ENCODE results near the gene COMP. TPM values are rescaled to one million over a fixed set of nuclear protein-coding genes. Genes with fewer than 3 reads are reported as not detected.
A peak's percentile ranks its signal among the peaks of the same experiment; 100 is the strongest.
"Not testable (repeated sequence)": the region's sequence is repeated elsewhere in the genome, so short reads cannot be mapped to it uniquely, and the experiment has no call there.

Gene COMP
- total and polyA plus RNA-seq, 9 donors = 0.88 to 96.3 (median 8.7) TPM

- DNase-seq = peak; percentile 98
- Histone ChIP-seq H3K27me3 (ENCODE audit: control insufficient read depth, insufficient read depth, low read length) (peaks cover 2% of the 10 kb centered on the region), H3K36me3 (ENCODE audit: control insufficient read depth, insufficient read depth, low read length) (peaks cover 21% of the 10 kb centered on the region), H3K4me3 (ENCODE audit: low read length) (peak within 1 kb of the TSS; percentile 84), H3K27ac (ENCODE audit: low read length) (peak within 1 kb of the TSS; percentile 51), H3K9me3 (replicated peaks; ENCODE audit: control insufficient read depth, low read depth, low read length) (peaks cover 6% of the 10 kb centered on the region), H3K4me1 (ENCODE audit: control insufficient read depth, insufficient read depth, low read length) (peaks cover 24% of the 10 kb centered on the region)
- under 1% methylated on average over 96 of the region's 96 CpGs for WGBS (ENCODE audit: insufficient coverage)
Measured at GRCh38 chr19:18831524-18832305, 40.6 kb upstream of the COMP start, which contains the start of gene UPF1. UPF1 (plus strand) TSS chr19:18831959; CDS start chr19:18832210, 251 bp downstream.

DNA sequence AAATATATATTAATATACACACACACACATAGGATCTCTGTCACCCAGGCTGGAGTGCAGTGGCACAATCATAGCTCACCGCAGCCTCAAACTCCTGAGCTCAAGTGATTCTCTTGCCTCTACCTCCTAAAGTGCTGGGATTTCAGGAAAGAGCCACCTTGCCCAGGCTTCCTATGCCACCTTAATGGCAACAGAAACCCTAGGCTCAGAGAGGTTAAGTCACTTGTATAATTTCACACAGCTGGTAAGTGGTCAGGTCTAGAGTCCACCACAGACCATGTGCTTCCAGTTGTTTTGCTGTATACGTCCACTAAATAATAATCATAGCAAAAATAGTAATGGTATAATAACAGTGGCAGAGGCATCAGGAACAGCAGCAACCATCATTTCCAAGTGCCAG lies 39.4 kb upstream of the COMP start:
- Histone ChIP-seq H3K27me3 (ENCODE audit: control insufficient read depth, insufficient read depth, low read length) (peaks cover 2% of the 10 kb centered on the region), H3K4me3 (ENCODE audit: low read length) (no peak overlapping the region), H3K9me3 (replicated peaks; ENCODE audit: control insufficient read depth, low read depth, low read length) (peaks cover 6% of the 10 kb centered on the region), H3K27ac (ENCODE audit: low read length) (no peak overlapping the region), H3K36me3 (ENCODE audit: control insufficient read depth, insufficient read depth, low read length) (peaks cover 17% of the 10 kb centered on the region), H3K4me1 (ENCODE audit: control insufficient read depth, insufficient read depth, low read length) (peaks cover 24% of the 10 kb centered on the region)
- 100% methylated on average over 1 of the region's 2 CpGs for WGBS (ENCODE audit: insufficient coverage)
- no peak for DNase-seq

GRCh38 chr19:18828786-18829185 lies 37.7 kb upstream of the COMP start:
- Histone ChIP-seq H3K27ac (ENCODE audit: low read length) (no peak overlapping the region), H3K9me3 (replicated peaks; ENCODE audit: control insufficient read depth, low read depth, low read length) (peaks cover 6% of the 10 kb centered on the region), H3K4me1 (ENCODE audit: control insufficient read depth, insufficient read depth, low read length) (peaks cover 16% of the 10 kb centered on the region), H3K27me3 (ENCODE audit: control insufficient read depth, insufficient read depth, low read length) (peaks cover 2% of the 10 kb centered on the region), H3K4me3 (ENCODE audit: low read length) (no peak overlapping the region), H3K36me3 (ENCODE audit: control insufficient read depth, insufficient read depth, low read length) (peaks cover 4% of the 10 kb centered on the region)
- 52% methylated on average over 5 of the region's 6 CpGs for WGBS (ENCODE audit: insufficient coverage)
- DNase-seq = no peak

DNA sequence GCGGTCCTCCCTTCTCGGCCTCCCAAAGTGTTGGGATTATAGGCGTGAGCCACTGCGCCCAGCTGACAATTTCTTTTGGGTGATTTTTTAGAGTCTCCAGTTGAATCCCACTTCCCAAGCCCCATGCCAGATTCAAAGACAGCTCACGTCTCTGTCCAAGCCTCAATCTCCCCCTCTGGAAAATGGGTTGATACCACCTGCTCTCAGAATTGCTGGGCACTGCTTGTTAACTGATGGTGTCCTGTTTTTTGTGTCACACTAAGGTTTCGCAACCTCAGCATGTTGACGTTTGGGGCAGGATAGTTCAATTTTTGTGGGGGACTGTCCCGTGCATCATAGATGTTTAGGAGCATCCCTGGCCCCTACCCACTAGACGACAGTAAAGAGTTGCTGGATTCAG lies 26.5 kb upstream of the COMP start:
- Histone ChIP-seq H3K27me3 (ENCODE audit: control insufficient read depth, insufficient read depth, low read length) (peaks cover 2% of the 10 kb centered on the region), H3K4me1 (ENCODE audit: control insufficient read depth, insufficient read depth, low read length) (peaks cover 6% of the 10 kb centered on the region), H3K36me3 (ENCODE audit: control insufficient read depth, insufficient read depth, low read length) (no peaks in the 10 kb centered on the region), H3K27ac (ENCODE audit: low read length) (no peak overlapping the region), H3K4me3 (ENCODE audit: low read length) (no peak overlapping the region), H3K9me3 (replicated peaks; ENCODE audit: control insufficient read depth, low read depth, low read length) (no peaks in the 10 kb centered on the region)
- WGBS (ENCODE audit: insufficient coverage) = 85% methylated on average over 4 of the region's 9 CpGs
- DNase-seq = no peak

GRCh38 chr19:18816645-18817044 lies 25.5 kb upstream of the COMP start:
- not testable (repeated sequence) for H3K27me3 ChIP-seq (ENCODE audit: control insufficient read depth, insufficient read depth, low read length); H3K4me1 ChIP-seq (ENCODE audit: control insufficient read depth, insufficient read depth, low read length); H3K27ac ChIP-seq (ENCODE audit: low read length); H3K9me3 ChIP-seq (replicated peaks; ENCODE audit: control insufficient read depth, low read depth, low read length); H3K4me3 ChIP-seq (ENCODE audit: low read length); H3K36me3 ChIP-seq (ENCODE audit: control insufficient read depth, insufficient read depth, low read length); DNase-seq
- no CpG with 5 or more reads among the region's 4 CpGs for WGBS (ENCODE audit: insufficient coverage)

- no peak overlapping the region for H3K27ac ChIP-seq (ENCODE audit: low read length)
Measured at GRCh38 chr19:18815673-18816072, 24.6 kb upstream of the COMP start.

DNA sequence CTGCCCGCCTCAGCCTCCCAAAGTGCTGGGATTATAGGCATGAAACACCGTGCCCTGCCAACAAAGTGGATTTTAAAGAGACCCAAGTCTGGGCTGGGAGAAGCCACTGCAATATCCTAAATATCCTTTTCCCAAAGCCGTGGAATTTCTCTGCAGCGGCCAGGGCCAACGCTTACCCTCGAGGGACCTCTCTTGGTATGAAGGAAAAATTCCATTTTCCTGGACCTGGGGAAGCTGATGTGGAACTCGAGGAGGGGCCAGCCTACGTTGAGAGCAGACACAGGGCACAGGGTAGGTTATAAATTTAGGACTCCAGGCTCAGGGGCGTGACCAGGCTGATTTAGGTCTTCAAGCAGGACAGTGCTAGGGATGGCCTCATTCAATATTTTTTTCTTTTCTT lies 23.0 kb upstream of the COMP start:
- Histone ChIP-seq H3K27ac (ENCODE audit: low read length) (peak overlapping the region; percentile 29), H3K4me1 (ENCODE audit: control insufficient read depth, insufficient read depth, low read length) (peaks cover 6% of the 10 kb centered on the region), H3K36me3 (ENCODE audit: control insufficient read depth, insufficient read depth, low read length) (no peaks in the 10 kb centered on the region), H3K27me3 (ENCODE audit: control insufficient read depth, insufficient read depth, low read length) (peaks cover 2% of the 10 kb centered on the region), H3K9me3 (replicated peaks; ENCODE audit: control insufficient read depth, low read depth, low read length) (no peaks in the 10 kb centered on the region), H3K4me3 (ENCODE audit: low read length) (no peak overlapping the region)
- DNase-seq = peak; percentile 87
- 40% methylated on average over 4 of the region's 9 CpGs for WGBS (ENCODE audit: insufficient coverage)

More at GRCh38 chr19:18815673-18816072, 24.6 kb upstream of the COMP start:
- Histone ChIP-seq H3K4me3 (ENCODE audit: low read length) (no peak overlapping the region), H3K4me1 (ENCODE audit: control insufficient read depth, insufficient read depth, low read length) (peaks cover 6% of the 10 kb centered on the region), H3K9me3 (replicated peaks; ENCODE audit: control insufficient read depth, low read depth, low read length) (no peaks in the 10 kb centered on the region), H3K27me3 (ENCODE audit: control insufficient read depth, insufficient read depth, low read length) (peaks cover 2% of the 10 kb centered on the region), H3K36me3 (ENCODE audit: control insufficient read depth, insufficient read depth, low read length) (no peaks in the 10 kb centered on the region)
- DNase-seq = no peak
- WGBS (ENCODE audit: insufficient coverage) = 65% methylated on average over 3 of the region's 5 CpGs

- 85% methylated on average over 2 of the region's 5 CpGs for WGBS (ENCODE audit: insufficient coverage)
- DNase-seq; H3K27ac ChIP-seq (ENCODE audit: low read length); H3K4me1 ChIP-seq (ENCODE audit: control insufficient read depth, insufficient read depth, low read length); H3K4me3 ChIP-seq (ENCODE audit: low read length); H3K9me3 ChIP-seq (replicated peaks; ENCODE audit: control insufficient read depth, low read depth, low read length); H3K36me3 ChIP-seq (ENCODE audit: control insufficient read depth, insufficient read depth, low read length); H3K27me3 ChIP-seq (ENCODE audit: control insufficient read depth, insufficient read depth, low read length): not testable (repeated sequence)
Measured at GRCh38 chr19:18811638-18812037, 20.5 kb upstream of the COMP start.

GRCh38 chr19:18809149-18809868 lies 18.2 kb upstream of the COMP start:
- no peaks in the 10 kb centered on the region for H3K9me3 ChIP-seq (replicated peaks; ENCODE audit: control insufficient read depth, low read depth, low read length)
- peaks cover 2% of the 10 kb centered on the region for H3K27me3 ChIP-seq (ENCODE audit: control insufficient read depth, insufficient read depth, low read length)
- H3K36me3 ChIP-seq (ENCODE audit: control insufficient read depth, insufficient read depth, low read length) = no peaks in the 10 kb centered on the region
- DNase-seq = peak; percentile 72
- WGBS (ENCODE audit: insufficient coverage) = 49% methylated on average over 9 of the region's 14 CpGs
- peaks cover 5% of the 10 kb centered on the region for H3K4me1 ChIP-seq (ENCODE audit: control insufficient read depth, insufficient read depth, low read length)
- H3K27ac ChIP-seq (ENCODE audit: low read length) = peak overlapping the region; percentile 51
- no peak overlapping the region for H3K4me3 ChIP-seq (ENCODE audit: low read length)

DNA sequence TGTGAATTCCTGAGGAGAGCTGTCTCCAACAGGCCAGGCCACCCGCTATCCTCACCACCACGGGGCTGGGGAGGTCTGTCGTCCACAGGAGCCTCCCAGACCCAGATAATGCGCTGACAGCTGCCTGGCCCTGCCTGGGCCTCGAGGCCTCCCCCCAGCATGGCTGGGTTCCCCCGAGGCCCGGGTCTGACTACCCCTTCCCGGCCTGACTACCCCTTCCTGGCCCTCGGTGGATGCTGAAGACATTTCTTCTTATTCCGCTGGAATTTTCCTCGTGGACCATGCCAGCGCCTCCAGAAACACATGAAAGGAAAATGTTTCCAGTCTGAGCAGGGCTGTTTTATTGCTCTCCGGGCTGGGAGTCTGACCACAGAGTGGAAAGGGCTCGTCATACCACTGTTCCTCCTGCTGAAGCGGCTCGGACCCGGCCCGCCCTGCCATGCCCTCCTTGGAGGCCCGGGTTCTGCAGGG lies 16.8 kb upstream of the COMP start:
- peak; percentile 94 for DNase-seq
- Histone ChIP-seq H3K4me3 (ENCODE audit: low read length) (no peak overlapping the region), H3K9me3 (replicated peaks; ENCODE audit: control insufficient read depth, low read depth, low read length) (no peaks in the 10 kb centered on the region), H3K27me3 (ENCODE audit: control insufficient read depth, insufficient read depth, low read length) (peaks cover 5% of the 10 kb centered on the region), H3K4me1 (ENCODE audit: control insufficient read depth, insufficient read depth, low read length) (no peaks in the 10 kb centered on the region), H3K27ac (ENCODE audit: low read length) (peak overlapping the region; percentile 86), H3K36me3 (ENCODE audit: control insufficient read depth, insufficient read depth, low read length) (no peaks in the 10 kb centered on the region)
- WGBS (ENCODE audit: insufficient coverage) = 13% methylated on average over 14 of the region's 19 CpGs
